GM12892 (cell line): ENCODE measurements around the gene SDK1.

Experiments used
- POLR2A ChIP-seq: IDR thresholded peaks from 2 replicates; pipeline ENCODE4 v1.6.1; 2011; ENCODE audit warnings: low read depth, low read length, control low read depth
- POLR2AphosphoS5 ChIP-seq: IDR thresholded peaks from 2 replicates; pipeline ENCODE4 v1.6.1; 2011; ENCODE audit warnings: low read depth, low read length, control low read depth

GRCh38 chr7:3882782-3883181 is 581.7 kb downstream of the SDK1 start:
- TF ChIP-seq POLR2A, result no peak
- no peak for TF ChIP-seq POLR2AphosphoS5
